SK-N-DZ (cell line): Measurements from ENCODE around the gene RPL39. TPM values are rescaled to one million over a fixed set of nuclear protein-coding genes. Genes with fewer than 3 reads are reported as not detected.
"Not testable (repeated sequence)": the region's sequence is repeated elsewhere in the genome, so short reads cannot be mapped to it uniquely, and the experiment has no call there.

Source experiments
- DNase-seq: peaks from one replicate; pipeline ENCODE4 v3.0.0-alpha.2; 2015; ENCODE audit warnings: low spot score
- polyA plus RNA-seq, 2 experiments: library from polyadenylated mRNA; depleted of rRNA; stranded (reverse); fragments of >200 nt; gene quantifications; 2 replicates each; pipeline ENCODE4 v1.2.3, GENCODE V29; 2014

The RPL39 gene
- 10,754 and 11,044 TPM in 2 replicates for polyA plus RNA-seq (2014; cell fraction: cytosol; rRNA removed)
- polyA plus RNA-seq (2014; cell fraction: nucleus; rRNA removed), result 3,800 and 18,720 TPM in 2 replicates

DNA sequence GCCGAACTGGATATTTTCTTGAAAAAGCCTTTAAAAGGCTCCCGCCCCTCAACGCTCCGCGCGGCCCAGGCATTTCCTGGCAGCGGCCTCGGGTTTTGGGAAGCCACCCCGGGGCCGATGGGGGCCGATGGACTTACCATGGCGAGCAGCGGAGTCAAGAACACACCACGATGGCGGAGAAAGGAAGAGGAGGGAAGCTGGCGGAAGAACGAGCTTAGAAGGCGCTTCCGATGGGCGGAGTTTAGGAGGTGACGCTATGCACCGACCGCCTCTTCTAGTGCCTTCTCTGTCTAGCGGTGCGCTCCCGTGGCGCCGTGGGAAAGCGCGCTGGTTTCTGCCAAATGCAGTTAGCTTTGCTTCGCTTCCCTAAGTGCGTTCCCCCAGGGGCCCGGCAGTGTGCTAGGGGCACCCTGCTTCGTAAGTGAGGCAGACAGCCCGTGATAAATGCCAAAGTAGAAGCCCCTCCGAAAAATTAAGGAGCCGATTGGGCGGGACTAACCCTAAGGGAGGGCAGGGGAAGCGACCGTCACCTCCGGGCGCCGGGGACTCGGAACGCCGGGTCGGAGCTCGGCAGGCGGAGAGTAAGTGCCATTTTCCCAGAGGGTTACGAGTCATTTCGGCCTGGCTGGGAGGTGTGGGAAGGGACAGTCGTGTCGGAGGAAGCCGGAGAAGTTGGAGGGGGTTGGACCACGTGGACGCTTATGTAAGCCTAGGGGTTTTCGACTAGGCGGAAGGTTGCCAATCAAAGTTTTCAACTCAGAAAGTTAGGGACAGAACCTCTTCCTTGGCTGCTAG, at the start of gene RPL39:
Gene RPL39, minus strand, starts transcription at position 194 of the 795 bp plus-strand sequence. Its CDS starts 54 bp downstream, at position 140.
- DNase-seq, result peak; percentile 93

DNA sequence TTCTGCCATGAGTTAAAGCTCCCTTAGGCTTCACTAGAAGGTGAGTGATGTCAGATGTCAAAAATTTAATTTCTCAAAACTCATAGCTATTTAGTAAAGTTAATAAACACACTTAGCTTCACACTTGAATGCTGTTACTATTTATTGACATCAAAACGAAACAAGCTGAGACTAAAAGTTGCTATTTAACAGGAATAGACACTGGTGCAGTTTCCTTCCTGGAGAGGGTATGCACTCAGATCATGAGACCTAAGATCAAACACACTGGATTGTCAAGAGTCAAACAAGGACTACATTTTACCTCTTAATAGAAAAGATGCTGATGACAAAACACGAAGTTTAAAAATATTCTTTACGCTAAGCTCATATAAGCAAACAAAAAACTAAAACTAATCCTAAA, 42.5 kb upstream of the RPL39 start:
- DNase-seq, result no peak

DNA sequence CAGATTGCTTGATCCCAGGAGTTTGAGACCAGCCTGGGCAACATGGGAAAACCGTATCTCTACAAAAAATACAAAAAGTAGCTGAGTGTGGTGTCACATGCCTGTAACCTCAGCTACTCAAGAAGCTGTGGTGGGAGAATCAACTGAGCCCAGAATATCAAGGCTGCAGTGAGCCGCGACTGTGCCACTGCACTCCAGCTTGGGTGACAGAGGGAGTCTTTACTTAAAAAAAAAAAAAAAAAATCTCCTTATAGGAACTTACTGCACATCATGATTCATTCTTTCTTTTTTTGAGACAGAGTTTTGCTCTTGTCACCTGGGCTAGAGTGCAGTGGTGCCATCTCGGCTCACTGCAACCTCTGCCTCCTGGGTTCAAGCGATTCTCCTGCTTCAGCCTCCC, 37.0 kb upstream of the RPL39 start:
- no peak for DNase-seq

DNA sequence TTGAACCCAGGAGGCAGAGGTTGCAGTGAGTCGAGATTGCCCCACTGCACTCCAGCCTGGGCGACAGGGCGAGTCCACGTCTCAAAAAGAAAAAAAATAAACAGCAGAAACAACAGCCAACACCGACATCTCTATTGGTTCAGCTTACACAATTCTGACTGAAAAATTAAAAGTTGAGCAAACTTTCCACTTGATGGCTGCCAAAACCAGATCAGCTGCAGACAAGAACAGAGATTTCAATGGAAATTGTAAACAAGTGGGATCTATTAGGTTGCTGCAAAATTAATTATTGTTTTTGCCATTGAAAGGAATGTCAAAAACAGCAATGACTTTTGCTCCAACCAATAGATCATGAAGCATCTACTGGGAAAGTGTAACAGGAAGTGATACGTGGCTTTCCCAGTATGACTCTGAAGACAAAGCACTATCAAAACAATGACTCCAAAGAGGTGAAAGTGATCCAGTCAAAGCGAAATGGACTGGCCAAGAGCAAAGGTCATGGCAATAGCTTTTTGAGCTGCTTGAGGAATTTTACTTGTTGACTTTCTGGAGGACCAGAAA, 35.0 kb upstream of the RPL39 start:
- no peak for DNase-seq

GRCh38 chrX:119824221-119824620, 32.8 kb upstream of the RPL39 start:
- DNase-seq, result not testable (repeated sequence)

- DNase-seq, result not testable (repeated sequence)
Observed at GRCh38 chrX:119821703-119822102, 30.3 kb upstream of the RPL39 start.

DNA sequence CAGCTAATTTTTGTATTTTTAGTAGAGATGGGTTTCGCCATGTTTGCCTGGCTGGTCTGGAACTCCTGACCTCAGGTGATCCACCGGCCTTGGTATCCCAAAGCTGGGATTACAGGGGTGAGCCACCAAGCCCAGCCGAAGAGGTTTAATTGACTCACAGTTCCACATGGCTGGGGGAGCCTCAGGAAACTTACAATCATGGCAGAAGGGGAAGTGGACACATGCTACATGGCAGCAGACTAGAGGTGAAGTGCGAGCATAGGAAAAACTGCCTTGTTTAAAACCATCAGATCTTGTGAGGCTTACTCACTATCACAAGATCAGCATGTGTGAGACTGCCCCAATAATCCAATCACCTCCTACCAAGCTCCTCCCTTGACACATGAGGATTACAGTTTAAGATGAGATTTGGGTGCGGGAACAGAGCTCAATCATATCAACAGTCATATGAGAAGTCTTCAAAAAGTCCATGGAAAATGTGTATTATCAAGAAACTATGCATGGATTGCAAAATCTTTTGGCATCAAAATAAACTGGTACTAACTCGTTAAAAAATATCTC, 25.8 kb upstream of the RPL39 start:
- DNase-seq, result no peak

- no peak for DNase-seq
Observed at GRCh38 chrX:119816300-119816699, 24.9 kb upstream of the RPL39 start.

GRCh38 chrX:119809185-119809666, 17.8 kb upstream of the RPL39 start:
- no peak for DNase-seq

GRCh38 chrX:119808461-119808860, 17.0 kb upstream of the RPL39 start:
- not testable (repeated sequence) for DNase-seq

DNA sequence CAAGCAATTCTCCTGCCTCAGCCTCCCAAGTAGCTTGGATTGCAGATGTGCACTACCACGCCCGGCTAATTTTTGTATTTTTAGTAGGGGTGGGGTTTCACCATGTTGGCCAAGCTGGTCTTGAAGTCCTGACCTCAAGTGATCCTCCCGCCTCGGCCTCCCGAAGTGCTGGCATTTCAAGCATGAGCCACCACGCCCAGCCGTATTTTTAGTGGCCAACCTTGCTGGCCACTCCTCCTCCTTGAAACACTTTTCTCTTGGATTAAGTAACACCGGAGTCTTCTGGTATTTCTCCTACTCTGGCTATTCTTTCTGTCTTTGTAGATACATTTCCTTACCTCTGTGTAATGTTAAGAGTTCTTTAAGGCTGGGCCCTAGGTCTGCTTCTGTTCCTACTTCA, 11.1 kb upstream of the RPL39 start:
- no peak for DNase-seq

- DNase-seq, result no peak
Observed at GRCh38 chrX:119801253-119802221, 10.1 kb upstream of the RPL39 start.

DNA sequence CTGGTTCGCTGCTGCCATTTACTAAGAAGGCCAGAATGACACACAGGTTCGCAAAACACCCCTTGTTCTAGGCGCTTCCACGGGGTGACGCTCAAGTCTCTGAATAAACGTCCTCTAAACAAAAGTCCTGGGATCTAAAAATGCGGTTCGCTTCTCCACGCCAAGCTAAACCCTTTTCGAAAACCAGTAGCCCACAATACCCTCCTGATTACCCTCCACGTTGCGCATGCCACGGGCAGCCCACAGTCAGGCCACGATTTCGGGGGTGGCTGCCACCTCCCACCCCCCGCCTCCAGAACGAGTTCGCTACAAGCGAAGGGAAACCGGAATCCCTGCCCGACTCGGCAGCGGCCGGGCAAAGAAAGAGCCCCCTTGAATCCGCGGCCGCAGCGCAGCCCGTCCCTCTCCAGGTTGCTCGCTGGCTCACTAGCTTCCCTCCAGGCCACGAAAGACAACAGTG, 423 bp downstream of the RPL39 start:
- DNase-seq, result peak; percentile 27

- DNase-seq, result peak; percentile 45
Observed at GRCh38 chrX:119784747-119785446, 6.5 kb downstream of the RPL39 start.

GRCh38 chrX:119783026-119783425, 8.4 kb downstream of the RPL39 start:
- DNase-seq, result no peak

GRCh38 chrX:119778829-119779228, 12.6 kb downstream of the RPL39 start:
- DNase-seq, result no peak

- no peak for DNase-seq
Observed at GRCh38 chrX:119775517-119776238, 15.8 kb downstream of the RPL39 start.

- DNase-seq, result not testable (repeated sequence)
Observed at GRCh38 chrX:119769388-119769787, 22.0 kb downstream of the RPL39 start.

DNA sequence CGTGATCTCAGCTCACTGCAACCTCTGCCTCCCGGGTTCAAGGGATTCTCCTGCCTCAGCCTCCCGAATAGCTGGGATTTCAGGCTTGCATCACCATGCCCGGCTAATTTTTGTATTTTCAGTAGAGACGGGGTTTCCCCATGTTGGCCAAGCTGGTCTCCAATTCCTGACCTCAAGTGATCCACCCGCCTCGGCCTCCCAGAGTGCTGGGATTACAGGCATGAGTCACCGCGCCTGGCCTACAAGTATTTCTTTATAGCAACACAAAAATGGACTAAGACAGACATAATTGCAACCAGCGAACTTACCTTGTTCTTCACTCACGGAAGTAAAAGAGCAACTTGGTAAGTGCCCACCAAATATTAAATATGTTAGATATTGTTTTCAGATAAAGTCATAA, 23.0 kb downstream of the RPL39 start:
- not testable (repeated sequence) for DNase-seq

DNA sequence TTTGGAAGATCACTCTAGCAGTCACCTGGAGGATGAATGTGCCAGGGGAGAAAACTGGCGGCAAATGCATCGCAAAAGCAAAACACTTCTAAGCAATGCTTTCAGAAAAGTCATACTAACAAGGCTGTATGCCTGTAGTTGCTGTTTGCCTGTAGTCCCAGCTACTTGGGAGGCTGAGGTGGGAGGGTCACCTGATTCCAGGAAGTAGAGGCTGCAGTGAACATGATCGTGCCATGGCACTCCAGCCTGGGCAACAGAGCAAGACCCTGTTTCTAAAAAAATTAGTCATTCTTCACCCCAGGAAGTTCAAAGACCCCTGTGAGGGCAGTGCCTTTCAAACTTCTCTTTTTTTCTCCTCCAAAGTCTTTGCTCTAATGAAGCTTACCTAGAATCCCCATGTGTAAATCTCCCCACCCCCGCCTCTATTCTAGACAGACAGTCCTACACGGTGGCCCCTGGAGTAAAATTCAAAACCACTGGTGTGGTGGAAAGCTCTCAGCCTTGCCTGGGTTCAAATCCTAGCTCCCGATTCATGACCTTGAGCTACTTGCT, 27.5 kb downstream of the RPL39 start:
- DNase-seq, result no peak
